ENCODE data around the gene FUT9.

FUT9 gene

DNA sequence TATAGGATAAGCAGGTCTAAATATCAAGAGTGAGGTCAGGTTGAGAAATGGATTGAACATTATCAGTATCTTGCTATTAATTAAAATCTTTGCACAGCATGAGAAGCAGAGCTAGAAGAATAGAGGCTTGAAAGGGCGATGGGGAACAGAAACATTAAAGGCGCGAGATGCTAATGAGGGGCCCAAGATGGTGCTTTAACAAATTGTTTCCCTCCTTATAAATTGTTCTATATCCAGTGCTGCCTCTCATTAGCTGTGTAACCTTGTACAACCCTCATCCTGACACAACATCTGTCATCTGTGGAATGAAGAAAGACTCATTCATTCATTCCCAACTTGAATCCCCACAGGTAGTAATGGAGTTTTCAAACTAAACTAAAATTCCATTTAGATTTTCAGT is 57.8 kb downstream of the FUT9 start:
- no peak for DNase-seq (ENCODE audit: low spot score)

DNA sequence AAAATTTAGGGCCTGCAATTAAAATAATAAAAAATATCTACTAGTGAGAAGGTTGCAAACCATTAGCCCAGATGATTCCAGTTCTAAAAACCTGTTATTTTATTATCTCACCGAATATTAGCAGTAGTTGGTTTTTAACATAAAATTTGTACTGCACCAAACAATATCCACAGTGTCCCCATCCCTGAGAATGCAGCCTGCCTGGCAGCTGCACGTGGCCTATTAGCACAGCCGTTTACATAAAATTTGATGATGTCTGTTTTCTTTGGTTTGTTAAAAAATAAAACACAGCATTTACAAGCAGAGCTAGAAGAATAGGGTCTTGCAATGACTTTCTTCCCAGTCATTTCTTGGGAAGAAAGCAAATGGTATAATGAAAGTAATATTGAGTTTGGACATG is 58.2 kb downstream of the FUT9 start:
- no peak for DNase-seq (ENCODE audit: low spot score)

DNA sequence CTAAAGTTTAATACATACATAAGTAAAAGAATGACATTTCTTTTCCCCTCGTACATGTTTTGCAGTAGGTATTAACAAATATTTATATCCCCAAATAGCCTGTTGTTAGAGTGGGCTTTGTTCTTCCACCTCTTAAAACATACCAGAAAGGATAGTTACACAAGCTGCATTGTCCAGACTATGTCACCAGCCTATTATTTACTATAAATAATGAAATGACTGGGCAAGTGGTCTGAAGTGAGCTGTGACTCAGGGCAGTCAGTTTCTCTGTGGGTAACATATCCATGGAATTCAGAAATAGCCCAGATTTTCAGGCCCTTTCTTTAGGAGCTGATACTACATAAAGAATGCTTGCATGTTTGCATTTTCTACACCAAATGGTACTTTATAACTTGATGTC is 60.1 kb downstream of the FUT9 start:
- DNase-seq (ENCODE audit: low spot score), result no peak

DNA sequence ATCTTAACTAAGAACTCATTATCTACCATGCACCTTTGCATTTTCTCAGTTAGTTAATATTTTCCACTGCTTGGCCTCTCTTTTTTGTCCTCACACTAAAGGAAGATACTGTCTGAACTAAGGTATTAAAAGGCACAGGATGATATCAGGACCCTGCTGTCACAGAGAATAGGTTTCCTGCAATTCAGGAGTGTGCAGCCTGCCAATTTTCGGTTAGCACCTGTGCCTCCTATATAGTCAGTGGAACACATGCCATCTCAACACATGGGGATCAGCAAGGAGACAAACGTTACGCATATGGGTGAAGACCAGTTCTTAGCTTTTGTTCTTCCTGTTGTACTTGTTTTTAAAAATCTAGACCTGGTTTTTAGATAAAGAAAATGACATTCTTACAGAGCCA is 71.0 kb downstream of the FUT9 start:
- no peak for DNase-seq (ENCODE audit: low spot score)

DNA sequence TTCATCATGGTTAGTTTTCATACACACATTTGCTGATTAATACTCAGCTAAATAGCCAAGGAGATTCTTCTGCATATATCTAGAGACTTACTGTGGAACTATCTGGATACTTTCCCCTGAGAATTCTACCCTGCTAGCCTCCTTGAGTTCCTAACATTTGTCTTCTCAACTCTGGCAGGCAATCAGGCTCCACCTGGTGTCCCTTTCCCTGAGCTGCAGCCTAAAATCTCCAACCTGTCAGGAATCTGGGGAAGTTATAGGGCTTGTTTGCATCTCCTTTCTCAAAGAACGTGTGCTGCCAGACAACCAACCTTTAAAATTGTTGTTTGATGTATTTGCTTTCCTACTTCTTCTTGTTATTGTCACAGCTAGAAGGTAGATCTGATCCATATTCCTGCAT is 73.4 kb downstream of the FUT9 start:
- DNase-seq (ENCODE audit: low spot score), result peak; percentile 37

DNA sequence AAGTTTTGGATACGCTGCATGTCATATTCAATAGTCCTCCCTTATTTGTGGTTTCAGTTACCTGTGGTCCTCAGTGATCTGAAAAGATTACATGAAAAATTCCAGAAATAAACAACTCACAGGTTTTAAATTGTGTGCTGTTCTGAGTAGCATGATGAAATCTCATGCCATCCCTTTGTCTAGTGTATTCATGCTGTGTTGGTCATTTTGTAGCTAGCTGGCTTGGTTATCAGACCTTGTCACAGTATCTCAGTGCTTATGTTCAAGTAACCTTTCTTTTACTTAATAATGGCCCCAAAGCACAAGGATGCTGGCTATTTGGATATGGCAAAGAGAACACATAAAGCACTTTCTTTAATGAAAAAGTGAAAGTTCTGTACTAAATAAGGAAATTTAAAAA is 78.3 kb downstream of the FUT9 start:
- no peak for DNase-seq (ENCODE audit: low spot score)

DNA sequence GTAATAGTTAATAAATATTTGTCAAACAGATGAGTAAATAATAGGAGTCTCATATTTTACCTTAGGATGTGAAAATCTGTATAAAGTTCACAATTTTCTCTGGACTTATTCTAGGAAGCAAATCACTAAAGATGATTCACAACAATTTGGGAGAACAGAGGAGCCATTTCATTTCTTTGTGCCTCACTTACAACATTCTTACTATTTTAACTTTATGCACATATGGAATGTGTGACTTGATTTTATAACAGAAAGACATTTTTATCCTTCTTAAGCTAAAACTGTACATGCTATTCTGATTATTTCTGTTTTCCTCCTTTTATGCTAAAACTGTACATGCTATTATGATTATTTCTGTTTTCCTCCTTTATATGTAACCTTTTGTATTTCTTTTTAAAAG is 83.3 kb downstream of the FUT9 start:
- DNase-seq (ENCODE audit: low spot score), result no peak

DNA sequence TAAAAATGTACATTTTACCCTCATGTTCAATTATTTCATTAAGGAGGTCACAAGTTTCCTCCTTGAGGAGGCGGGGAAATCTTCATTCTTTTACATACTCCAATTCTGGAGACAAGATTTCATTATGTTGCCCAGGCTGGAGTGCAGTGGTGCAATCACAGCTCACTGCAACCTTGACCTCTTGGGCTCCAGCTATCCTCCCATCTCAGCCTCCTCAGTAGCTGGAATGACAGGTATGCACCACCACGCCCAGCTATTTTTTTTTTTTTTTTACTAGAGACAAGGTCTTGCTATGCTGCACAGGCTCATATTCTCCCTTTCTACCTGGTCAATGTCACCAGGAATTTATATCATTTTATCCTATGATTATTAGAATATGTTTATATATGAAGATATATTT is 85.8 kb downstream of the FUT9 start:
- DNase-seq (ENCODE audit: low spot score), result no peak

DNA sequence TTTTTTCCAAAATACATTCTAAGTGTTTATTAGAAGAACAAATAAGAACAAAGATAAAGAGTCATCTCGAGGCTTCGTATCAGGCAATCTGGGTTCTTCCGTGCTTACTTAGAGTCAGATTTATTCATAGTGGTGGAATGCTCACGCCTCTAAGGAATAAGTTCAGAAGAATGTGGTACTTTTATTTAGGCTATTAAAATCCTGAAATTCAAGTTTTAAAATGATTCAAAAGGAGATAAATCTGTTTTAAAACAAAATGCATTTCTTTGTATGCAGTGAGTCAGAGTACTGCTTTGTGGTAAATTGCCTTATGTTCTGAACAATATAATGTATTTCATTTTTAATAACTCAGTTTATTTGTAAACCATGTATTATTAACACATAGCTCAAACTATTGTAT is 89.1 kb downstream of the FUT9 start:
- DNase-seq (ENCODE audit: low spot score), result no peak

DNA sequence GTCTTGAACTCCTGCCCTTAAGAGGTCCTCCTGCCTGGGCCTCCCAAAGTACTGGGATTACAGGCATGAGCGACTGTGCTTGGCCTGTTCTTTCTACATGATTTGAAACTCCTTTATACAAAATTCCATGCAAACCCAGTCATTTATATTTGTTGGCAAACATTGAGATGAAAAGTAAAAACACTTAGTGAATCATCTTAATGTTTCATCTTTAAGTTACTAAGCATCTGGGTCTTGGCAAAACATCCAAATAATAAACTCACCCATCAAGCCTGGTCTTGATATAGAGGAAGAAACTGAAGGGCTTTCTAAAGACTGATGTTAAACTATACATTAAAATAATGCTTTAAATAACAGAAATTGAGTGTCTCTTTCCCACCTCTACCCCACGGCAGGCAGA is 95.1 kb downstream of the FUT9 start:
- no peak for DNase-seq (ENCODE audit: low spot score)

DNA sequence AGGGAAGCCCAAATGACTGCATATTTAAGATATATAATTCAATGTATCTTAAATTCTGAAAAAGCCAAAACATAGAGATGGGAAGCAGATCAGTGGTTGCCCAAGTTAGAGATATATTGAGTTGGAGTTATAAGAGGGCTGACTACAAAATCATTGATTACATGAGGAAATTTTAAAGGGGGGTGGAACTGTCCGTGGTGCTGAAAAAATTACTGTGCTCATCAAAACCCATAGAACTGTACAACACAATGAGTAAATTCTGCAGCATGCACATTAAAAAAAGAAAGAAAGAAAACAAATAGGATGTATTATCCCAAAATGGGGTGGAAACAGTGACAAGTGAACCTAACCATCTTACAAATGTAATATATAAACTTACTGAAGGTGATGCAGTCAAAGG is 100.9 kb downstream of the FUT9 start:
- peak; percentile 16 for DNase-seq (ENCODE audit: low spot score)

DNA sequence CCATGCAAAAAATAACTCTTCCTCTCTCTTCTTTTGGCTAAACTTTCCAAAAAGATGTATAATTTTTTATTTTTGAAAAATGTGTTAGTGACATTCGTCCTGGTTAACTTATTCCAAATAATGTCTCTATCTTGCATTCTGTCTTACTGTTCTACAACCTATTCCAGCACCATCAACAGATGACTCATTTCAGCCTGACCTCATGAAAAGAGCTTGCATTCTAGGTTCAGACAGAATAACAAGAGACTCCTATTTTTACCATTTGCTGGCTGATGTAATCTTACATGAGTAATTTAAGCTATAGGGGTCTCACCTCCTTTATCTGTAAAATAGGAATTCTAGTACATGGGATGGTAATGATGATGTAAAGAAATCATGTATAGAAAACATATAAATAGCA is 109.0 kb downstream of the FUT9 start:
- peak; percentile 16 for DNase-seq (ENCODE audit: low spot score)

DNA sequence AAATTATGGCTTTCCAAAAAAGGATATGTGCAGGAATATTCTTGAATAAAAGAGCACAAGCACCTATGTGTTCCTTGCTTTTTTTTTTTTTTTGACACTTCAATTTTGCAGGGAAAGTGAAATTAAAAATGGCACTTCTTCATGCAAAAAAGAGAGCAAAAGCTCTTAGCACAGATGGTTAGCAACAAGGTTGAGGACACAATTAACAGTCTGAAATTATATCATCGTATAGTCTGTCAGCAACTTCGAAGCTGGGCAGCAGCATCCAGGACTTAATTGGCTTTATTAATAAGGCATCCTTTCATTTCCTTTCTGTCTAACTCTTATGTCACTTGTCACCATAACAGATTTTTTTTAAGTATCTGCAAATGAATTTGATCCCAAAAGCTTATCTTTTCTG is 122.6 kb downstream of the FUT9 start:
- DNase-seq (ENCODE audit: low spot score), result no peak

DNA sequence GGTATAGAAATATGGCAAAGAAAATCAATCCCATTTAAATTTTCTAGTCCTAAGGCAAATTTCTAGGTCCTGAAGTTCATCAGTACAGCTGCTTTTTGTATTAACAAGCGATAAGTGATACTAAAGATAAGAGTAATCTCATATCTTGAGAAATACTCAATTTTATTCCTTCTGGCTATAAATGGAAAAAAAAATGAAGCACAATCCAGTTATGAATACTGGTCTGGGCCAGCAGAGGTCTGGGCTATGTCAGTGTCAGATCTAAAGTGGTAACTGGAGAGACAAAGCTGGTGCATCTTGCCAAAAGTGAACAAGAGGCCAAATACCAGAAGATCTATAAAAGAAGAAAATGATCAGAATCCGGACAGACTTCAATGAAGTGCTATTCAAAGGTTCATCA is 126.4 kb downstream of the FUT9 start:
- DNase-seq (ENCODE audit: low spot score), result no peak

DNA sequence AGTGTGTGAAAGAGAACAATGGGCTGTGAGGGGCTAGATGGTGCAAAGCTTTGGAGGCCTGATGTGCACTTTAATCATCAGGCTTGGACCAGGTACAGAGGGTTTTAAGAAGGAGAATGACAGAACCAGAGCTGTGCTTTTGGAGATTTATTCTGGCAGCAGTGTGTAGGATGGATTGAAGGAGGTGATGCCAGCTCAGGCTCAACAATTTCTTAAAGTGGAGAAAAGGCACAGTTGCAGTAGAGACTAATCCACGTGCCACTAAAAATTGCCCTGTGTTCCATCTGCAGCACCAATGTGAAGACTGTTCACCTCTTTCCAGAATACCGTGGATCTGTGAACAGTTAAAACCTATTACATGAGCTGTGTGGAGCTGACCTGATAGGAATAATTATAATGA is 134.7 kb downstream of the FUT9 start:
- no peak for DNase-seq (ENCODE audit: low spot score)

DNA sequence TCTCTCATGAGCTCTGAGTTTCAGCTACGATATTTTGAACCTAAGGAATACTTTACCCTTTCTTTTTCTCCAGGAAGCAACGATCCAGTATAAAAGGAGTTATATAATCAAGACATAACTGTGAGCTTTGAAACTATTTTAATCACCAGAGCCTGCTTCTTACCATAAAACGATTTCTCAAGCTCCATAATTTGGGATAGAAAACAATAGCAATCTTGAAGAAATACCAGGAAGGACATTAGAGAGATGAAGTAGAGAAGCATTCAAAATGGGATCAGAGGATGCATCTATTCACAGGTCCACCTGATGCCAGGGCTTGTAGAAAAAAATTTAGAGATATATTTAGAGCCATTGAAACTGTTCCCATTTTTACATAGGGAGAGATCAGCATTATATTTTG is 135.9 kb downstream of the FUT9 start:
- DNase-seq (ENCODE audit: low spot score), result no peak

DNA sequence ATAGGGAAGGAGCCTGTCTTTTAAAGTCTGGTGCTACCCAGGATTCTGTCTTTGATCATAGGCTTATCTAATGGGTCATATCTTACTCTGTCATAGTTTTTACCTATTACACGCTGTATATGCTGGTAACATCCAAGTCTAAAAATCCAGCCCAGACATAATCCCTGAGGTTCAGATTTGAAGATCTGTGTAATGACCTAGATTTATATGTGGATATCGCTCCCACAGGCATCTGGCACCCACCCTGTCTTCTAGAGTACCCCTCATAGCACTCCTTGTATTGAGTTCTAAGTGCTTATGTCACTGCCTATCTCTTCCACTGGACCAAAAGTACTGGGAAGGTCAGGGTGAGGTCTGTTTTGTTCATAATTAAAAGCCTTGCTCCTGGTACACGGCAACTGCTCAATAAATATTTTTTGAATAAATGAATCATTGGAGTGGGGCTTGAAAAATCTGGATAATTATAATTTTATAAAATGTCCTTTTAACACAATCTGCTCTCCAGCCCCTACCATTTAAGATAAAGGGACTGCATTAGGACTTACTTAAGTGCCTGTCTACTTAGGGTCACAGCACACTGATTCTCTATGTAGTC is 136.4 kb downstream of the FUT9 start:
- no peak for DNase-seq (ENCODE audit: low spot score)

DNA sequence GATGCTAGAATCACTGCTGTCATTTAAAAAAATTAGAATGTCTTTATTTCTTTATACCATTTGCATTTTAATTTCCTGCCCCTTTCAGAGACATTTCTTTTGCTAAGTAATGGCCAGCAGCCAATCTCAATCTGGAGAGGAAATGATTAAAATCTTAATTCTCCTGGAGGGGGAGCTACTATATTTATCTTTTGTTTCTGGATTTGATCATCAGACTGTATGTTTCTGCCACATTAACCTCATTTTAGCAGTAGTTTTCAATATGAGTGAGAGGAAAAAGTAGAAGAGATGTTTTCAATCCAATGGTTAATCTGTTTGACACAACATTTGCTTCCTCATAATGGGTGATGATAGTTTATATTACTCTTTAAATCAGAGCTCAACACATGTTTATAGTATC is 138.0 kb downstream of the FUT9 start:
- no peak for DNase-seq (ENCODE audit: low spot score)

DNA sequence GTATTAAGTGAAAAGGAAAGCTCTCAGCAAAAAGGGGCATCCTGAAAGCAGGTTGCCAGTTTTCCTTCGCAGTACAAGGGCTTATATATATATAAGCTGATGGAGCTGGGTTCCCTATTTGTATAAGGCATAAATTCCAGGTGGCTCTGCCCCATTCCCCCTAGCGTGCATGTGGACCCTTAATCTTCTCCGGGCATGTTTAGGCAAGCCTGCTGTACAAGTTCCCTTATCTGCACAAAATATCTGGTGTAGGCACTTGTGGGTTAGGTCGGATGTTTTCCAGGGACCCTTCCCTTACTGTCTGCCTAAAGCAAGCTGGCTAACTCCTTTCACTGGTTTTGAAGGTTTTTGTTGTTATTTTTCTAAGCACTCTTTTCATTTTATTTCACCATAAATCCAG is 140.7 kb downstream of the FUT9 start:
- no peak for DNase-seq (ENCODE audit: low spot score)

DNA sequence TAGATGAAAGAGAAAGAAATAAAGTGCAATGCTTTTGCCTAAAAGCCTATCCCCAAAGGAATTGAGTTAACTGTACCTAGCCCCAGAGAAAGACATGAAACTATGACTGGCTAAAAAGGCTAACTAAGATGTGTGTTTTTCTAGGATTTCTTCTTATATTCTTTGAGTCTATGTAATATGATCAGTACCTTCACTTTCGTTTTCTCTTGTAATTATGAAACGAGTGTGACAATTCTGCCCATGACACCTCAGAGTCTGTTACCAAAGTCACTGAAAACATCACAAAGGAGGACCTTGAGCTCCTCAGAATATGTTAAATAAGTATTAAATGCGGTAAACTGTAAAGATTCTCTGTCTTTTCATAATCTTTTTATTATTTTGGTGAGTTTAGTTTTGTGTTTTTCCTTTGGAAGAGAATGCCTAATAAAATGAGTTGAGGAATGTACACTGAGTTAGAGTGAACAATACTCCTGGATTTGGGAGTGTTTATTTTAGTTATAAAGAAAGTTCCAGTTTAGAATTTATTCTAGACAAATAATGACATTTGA is 141.3 kb downstream of the FUT9 start:
- DNase-seq (ENCODE audit: low spot score), result no peak

DNA sequence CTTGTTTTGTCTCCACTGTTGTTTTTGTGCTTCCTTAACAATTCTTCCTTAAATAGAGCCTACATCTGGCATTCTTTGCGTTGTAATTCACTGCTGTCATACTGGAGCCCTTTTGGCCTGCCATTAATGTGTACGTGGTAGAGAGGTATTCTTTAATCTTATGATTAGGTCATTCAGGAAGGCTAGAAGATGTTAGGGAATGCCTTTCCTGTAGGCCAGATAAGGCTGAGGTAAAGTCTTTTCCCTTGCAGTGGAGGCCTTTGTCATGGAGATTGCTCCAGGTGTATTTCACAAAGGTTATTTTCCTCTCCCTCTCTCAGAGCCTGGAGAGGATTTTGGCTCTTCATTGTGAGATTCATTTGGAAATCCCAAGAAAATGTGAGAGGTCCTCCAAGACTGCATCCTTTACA is 146.9 kb downstream of the FUT9 start:
- no peak for DNase-seq (ENCODE audit: low spot score)

DNA sequence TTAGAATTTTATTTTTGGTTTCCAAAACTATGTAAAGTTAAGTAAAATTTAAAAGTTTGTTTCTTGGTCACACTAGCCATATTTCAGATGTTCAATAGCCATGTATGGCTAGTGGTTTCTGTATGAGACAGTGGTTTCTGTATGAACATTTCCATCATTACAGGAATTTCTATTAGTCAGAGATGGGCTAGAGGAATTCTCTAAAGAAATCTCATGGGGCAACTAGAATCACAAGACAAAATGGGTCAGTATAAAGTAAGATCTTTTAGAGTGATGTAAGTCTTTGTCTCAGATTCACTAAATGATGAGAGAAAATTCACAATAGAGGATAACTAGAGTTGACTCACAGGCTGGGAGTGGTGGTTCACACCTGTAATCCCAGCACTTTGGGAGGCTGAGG is 149.0 kb downstream of the FUT9 start:
- no peak for DNase-seq (ENCODE audit: low spot score)

DNA sequence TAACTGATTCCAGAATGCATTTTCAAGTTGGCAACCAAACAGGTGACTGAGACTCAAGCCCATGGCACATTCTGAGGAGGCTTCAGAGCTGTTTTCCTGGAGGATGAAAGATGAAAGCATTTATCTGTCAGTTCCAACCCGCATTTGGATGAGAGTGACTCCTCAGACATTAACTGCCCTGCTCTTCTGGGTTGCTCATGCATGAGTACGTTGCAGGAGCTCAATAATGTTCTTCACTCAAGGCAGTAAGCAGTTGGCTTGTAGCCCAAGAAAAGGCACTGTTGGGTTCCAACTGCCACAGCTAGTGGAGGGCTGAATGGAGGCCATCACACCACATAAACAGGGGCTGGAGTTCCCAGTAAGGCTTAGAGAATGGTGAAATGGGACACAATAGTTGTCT is 155.3 kb downstream of the FUT9 start:
- no peak for DNase-seq (ENCODE audit: low spot score)

DNA sequence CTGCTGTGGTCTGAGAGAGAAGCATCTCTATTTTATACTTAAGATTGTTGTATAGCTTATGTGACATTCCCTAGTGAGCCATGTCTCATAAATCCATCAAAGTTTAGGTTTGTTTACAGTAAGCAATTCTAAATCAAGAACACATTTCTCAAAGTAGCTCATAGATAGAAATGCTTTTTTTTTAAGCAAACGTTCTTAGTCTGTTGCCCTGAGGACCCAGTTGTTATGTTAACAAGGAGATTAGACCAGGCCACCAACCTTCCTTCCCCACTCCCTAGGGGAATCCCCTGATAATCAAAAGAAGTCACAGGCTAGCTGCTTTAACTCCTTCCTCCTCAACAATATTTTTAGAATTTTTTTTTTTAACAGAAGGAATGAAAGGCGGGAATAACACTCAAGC is 169.0 kb downstream of the FUT9 start:
- DNase-seq (ENCODE audit: low spot score), result no peak

DNA sequence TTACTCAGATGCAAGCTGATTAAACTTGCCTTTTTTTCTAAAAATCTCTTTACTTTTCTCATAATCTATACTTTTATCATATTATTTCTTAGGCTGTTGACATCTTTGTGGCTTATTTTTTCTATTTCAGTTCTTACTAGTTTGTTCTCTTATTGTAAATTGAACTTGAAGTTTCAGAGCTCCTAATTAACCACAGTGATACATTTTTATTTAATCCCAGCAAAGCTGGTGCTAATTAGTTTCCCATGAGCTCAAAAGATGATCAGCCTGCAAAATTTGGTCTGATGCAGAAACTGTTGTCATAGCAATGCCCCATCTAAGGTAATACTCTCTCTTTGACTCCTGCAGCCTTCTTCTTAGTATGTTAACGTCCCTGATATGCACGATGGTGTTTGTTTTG is 170.3 kb downstream of the FUT9 start:
- no peak for DNase-seq (ENCODE audit: low spot score)

Data from RKO (cell line).